Transverse colon (tissue), 4 donors: ENCODE results near the gene TSC22D4. TPM values are rescaled to one million over a fixed set of nuclear protein-coding genes. Genes with fewer than 3 reads are reported as not detected.
A peak's percentile ranks its signal among the peaks of the same experiment; 100 is the strongest.

Experiments used
- DNase-seq: peaks from one replicate; pipeline ENCODE4 v3.0.0-alpha.2; 2019
- H3K27ac ChIP-seq, 4 donors: fragments of 200-600 bp; sonication (generic); 2 replicates each; pipeline ENCODE4 v1.5.1; 2016 to 2018; ENCODE audit warnings: inconsistent platforms in 4 of 4
- H3K27me3 ChIP-seq: fragments of 200-600 bp; sonication (generic); 2 replicates; pipeline ENCODE4 v1.5.1; 2017; ENCODE audit warnings: inconsistent platforms
- H3K36me3 ChIP-seq, 4 donors: fragments of 200-600 bp; sonication (generic); 2 replicates each; pipeline ENCODE4 v1.5.1; 2017 to 2019; ENCODE audit warnings: inconsistent platforms in 4 of 4
- H3K4me1 ChIP-seq, 4 donors: fragments of 200-600 bp; sonication (generic); 2 replicates each; pipeline ENCODE4 v1.5.1; 2017 to 2020; ENCODE audit warnings: inconsistent platforms in 4 of 4
- H3K4me3 ChIP-seq, 4 donors: fragments of 200-600 bp; sonication (generic); 1 replicate in 1 of 4; 2 replicates in 3 of 4; pipeline versions ENCODE4 v1.5.1 to v1.6.1; 2017 to 2019; ENCODE audit warnings: inconsistent platforms in 4 of 4
- H3K9me3 ChIP-seq, 2 donors: fragments of 200-600 bp; sonication (generic); 2 replicates each; pipeline ENCODE4 v1.5.1; 2017 to 2019; ENCODE audit warnings: inconsistent platforms in 2 of 2
- CTCF ChIP-seq, 5 experiments: fragments of 200-600 bp in 3 of 5; fragments of 450-650 bp in 2 of 5; sonication (generic) in 3 of 5; IDR thresholded peaks; 1 replicate in 2 of 5; 2 replicates in 3 of 5; pipeline ENCODE4 v1.5.1; 2016 to 2017; ENCODE audit warnings: antibody characterized with exemption in 5 of 5, inconsistent platforms in 3 of 5, mild to moderate bottlenecking in 2 of 5, moderate library complexity in 1 of 5
- EP300 ChIP-seq: sonication (generic); formaldehyde crosslinking; IDR thresholded peaks from one replicate; pipeline ENCODE4 v1.6.1; 2017; ENCODE audit warnings: antibody characterized with exemption, low read depth
- POLR2A ChIP-seq: fragments of 450-650 bp; IDR thresholded peaks from one replicate; pipeline ENCODE4 v1.6.1; 2016; ENCODE audit warnings: antibody characterized with exemption, mild to moderate bottlenecking, moderate library complexity
- POLR2AphosphoS5 ChIP-seq, 3 donors: sonication (generic); formaldehyde crosslinking; IDR thresholded peaks; one replicate each; pipeline ENCODE4 v1.6.1; 2016; ENCODE audit warnings: antibody characterized with exemption in 3 of 3
- WGBS, 2 donors: methylation state at CpG; one replicate each; pipeline ENCODE4 v1.1.5; 2018; ENCODE audit warnings: low coverage in 1 of 2; 5-methylcytosine and 5-hydroxymethylcytosine counted together
- in situ Hi-C, 4 donors: fragments of 200-750 bp; cut with MboI; loops; one replicate each; pipeline versions ENCODE4 v1.15.0 to v1.15.1; 2017; ENCODE audit warnings: low sequenced_read_pairs in 3 of 4, low pct_ligation_motif_present in 1 of 4, low pct_unique_long_range_greater_than_20kb in 1 of 4
- intact Hi-C: fragments of 100-400 bp; cut with DNase I; formaldehyde crosslinking; loops from one replicate; pipeline ENCODE4 v1.15.1; 2023; ENCODE audit warnings: low total_unique reads
- total RNA-seq, 4 donors: library from RNA; depleted of rRNA; stranded (reverse); fragments of >200 nt; gene quantifications; one replicate each; pipeline ENCODE4 v1.1.0, GENCODE V29; 2016

Gene TSC22D4
- total RNA-seq, 4 donors from 2014 or later = 41.6 to 101 (median 67.6) TPM

- 61 to 68% methylated on average over 2 to 22 of the region's 22 CpGs for WGBS, 2 donors
- H3K27ac ChIP-seq = peak overlapping the region; percentile 96 to 98 (median 97)
- no peaks in the 10 kb centered on the region for H3K27me3 ChIP-seq
- H3K9me3 ChIP-seq = no peaks in the 10 kb centered on the region
- TF ChIP-seq EP300 (no peak), POLR2AphosphoS5 (IDR thresholded peaks at IDR 0.05) (no peak), CTCF (IDR thresholded peaks at IDR 0.05) (no peak), POLR2A (no peak)
- in situ Hi-C loops (no loop called here), intact Hi-C loops (no loop called here)
- DNase-seq = no peak
- H3K4me3 ChIP-seq = peak overlapping the region in 2 of 4 donors; percentile 62 to 85
- peaks cover 24 to 44% (median 30%) of the 10 kb centered on the region in 4 donors for H3K4me1 ChIP-seq
- H3K36me3 ChIP-seq = peaks cover 0 to 12% (median 0%) of the 10 kb centered on the region in 4 donors
These were observed 44.5 kb downstream of the TSC22D4 start for GRCh38 chr7:100434297-100435144.

GRCh38 chr7:100433592-100434296, 45.3 kb downstream of the TSC22D4 start:
- TF ChIP-seq CTCF (IDR thresholded peaks at IDR 0.05) (no peak), EP300 (no peak), POLR2AphosphoS5 (IDR thresholded peaks at IDR 0.05) (no peak), POLR2A (no peak)
- no peak overlapping the region for H3K4me3 ChIP-seq
- H3K4me1 ChIP-seq = peaks cover 24 to 44% (median 30%) of the 10 kb centered on the region in 4 donors
- no peaks in the 10 kb centered on the region for H3K27me3 ChIP-seq
- H3K36me3 ChIP-seq = peaks cover 0 to 12% (median 0%) of the 10 kb centered on the region in 4 donors
- DNase-seq = no peak
- intact Hi-C loops = no loop called here
- in situ Hi-C loops = no loop called here
- 73 to 80% methylated on average over 3 to 10 of the region's 10 CpGs for WGBS, 2 donors
- peak overlapping the region in 1 of 4 donors; percentile 98 for H3K27ac ChIP-seq
- H3K9me3 ChIP-seq = no peaks in the 10 kb centered on the region

GRCh38 chr7:100433276-100433591, 45.8 kb downstream of the TSC22D4 start:
- Histone ChIP-seq H3K9me3 (no peaks in the 10 kb centered on the region), H3K36me3 (peaks cover 0 to 12% (median 0%) of the 10 kb centered on the region in 4 donors), H3K27me3 (no peaks in the 10 kb centered on the region), H3K4me3 (no peak overlapping the region), H3K4me1 (peaks cover 24 to 44% (median 30%) of the 10 kb centered on the region in 4 donors), H3K27ac (no peak overlapping the region)
- no peak for DNase-seq
- TF ChIP-seq CTCF (IDR thresholded peaks at IDR 0.05) (no peak), POLR2A (no peak)
- in situ Hi-C loops = no loop called here
- 59 to 80% methylated on average over 1 to 4 of the region's 4 CpGs for WGBS, 2 donors
- intact Hi-C loops = no loop called here

- Histone ChIP-seq H3K27ac (no peak overlapping the region), H3K27me3 (no peaks in the 10 kb centered on the region), H3K4me3 (no peak overlapping the region), H3K36me3 (peaks cover 0 to 12% (median 0%) of the 10 kb centered on the region in 4 donors), H3K4me1 (peaks cover 24 to 48% (median 33%) of the 10 kb centered on the region in 4 donors), H3K9me3 (no peaks in the 10 kb centered on the region)
- in situ Hi-C loops (no loop called here), intact Hi-C loops (no loop called here)
- no peak for DNase-seq
- no peak for TF ChIP-seq EP300
- TF ChIP-seq POLR2A = no peak
- TF ChIP-seq POLR2AphosphoS5 (IDR thresholded peaks at IDR 0.05) = no peak
- no peak for TF ChIP-seq CTCF (IDR thresholded peaks at IDR 0.05)
- 86 to 90% methylated on average over 4 to 21 of the region's 21 CpGs for WGBS, 2 donors
These were observed 46.3 kb downstream of the TSC22D4 start for GRCh38 chr7:100432621-100433275.
